ENCODE measurements around the gene TSSK6.

DNA sequence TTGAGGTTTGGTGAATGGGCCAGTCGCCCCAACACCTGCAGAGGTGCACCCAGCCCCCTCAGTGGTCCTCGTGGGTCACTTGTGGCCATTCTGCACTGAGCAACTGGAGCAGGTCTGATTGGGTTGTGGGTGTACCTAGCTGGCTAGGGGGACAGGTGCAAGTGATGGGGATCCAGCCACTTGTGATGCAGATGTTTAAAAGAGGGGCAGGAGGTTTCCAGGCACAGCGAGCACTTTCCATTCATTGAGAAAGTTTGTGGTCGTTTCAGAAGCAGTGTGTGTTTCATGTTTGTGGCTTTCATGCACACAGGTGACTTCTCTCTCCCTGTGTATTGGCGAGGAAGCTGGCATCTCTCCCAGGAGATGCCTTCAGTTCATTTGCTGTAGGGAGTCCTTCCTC is 34.7 kb downstream of the TSSK6 start:
- no peak for TF ChIP-seq EP300 (IDR thresholded peaks at IDR 0.05; ENCODE audit: borderline replicate concordance)
- TF ChIP-seq REST (IDR thresholded peaks at IDR 0.05; ENCODE audit: low read depth): no peak
- TF ChIP-seq YY1 (IDR thresholded peaks at IDR 0.05; ENCODE audit: low read depth): no peak
- TF ChIP-seq EGR1 (IDR thresholded peaks at IDR 0.05): no peak
- TF ChIP-seq NFIC (IDR thresholded peaks at IDR 0.05): no peak

Measured in Ishikawa (cell line).